Activated T-helper 1 cell treated with anti-CD3 and anti-CD28 coated beads, Interleukin-12 subunit alpha, Interleukin-12 subunit beta, Interleukin-2, Interleukin-4 antibody, amounts not matched to agents 30 ng/mL and 10 ng/mL and 1 ng/mL, durations not matched to agents 14 hours and 24 hours and 36 hours (primary cell): ENCODE results near the gene DNAJC1. TPM values are rescaled to one million over a fixed set of nuclear protein-coding genes. Genes with fewer than 3 reads are reported as not detected.

ENCODE experiments used
- DNase-seq: peaks from one replicate; pipeline ENCODE4 v3.0.0; 2021; ENCODE audit warnings: low spot score
- H3K27ac Mint-ChIP-seq: one replicate; pipeline ENCODE4 v1.8.0; 2021; ENCODE audit warnings: mild to moderate bottlenecking, mixed read lengths
- H3K27me3 Mint-ChIP-seq: one replicate; pipeline ENCODE4 v1.8.0; 2022; ENCODE audit warnings: mild to moderate bottlenecking, moderate library complexity, mixed read lengths; ENCODE audit not compliant: insufficient read depth
- H3K36me3 Mint-ChIP-seq: one replicate; pipeline ENCODE4 v1.8.0; 2021; ENCODE audit warnings: low read depth, mixed read lengths
- H3K4me1 Mint-ChIP-seq: one replicate; pipeline ENCODE4 v1.8.0; 2021; ENCODE audit warnings: low read depth, mixed read lengths
- H3K4me3 Mint-ChIP-seq: one replicate; pipeline ENCODE4 v1.8.0; 2021; ENCODE audit warnings: mild to moderate bottlenecking, moderate library complexity, mixed read lengths
- H3K9me3 Mint-ChIP-seq: one replicate; pipeline ENCODE4 v1.8.0; 2021; ENCODE audit warnings: mixed read lengths
- intact Hi-C: fragments of 100-400 bp; cut with micrococcal nuclease; formaldehyde crosslinking; loops from one replicate; pipeline ENCODE4 v1.15.1; 2024
- total RNA-seq: library from RNA; stranded (reverse); gene quantifications from 2 replicates; pipeline ENCODE4 v1.2.3, GENCODE V29; 2022

Gene DNAJC1
- total RNA-seq, 1 donor from 2014 or later = 26.2 TPM

DNA sequence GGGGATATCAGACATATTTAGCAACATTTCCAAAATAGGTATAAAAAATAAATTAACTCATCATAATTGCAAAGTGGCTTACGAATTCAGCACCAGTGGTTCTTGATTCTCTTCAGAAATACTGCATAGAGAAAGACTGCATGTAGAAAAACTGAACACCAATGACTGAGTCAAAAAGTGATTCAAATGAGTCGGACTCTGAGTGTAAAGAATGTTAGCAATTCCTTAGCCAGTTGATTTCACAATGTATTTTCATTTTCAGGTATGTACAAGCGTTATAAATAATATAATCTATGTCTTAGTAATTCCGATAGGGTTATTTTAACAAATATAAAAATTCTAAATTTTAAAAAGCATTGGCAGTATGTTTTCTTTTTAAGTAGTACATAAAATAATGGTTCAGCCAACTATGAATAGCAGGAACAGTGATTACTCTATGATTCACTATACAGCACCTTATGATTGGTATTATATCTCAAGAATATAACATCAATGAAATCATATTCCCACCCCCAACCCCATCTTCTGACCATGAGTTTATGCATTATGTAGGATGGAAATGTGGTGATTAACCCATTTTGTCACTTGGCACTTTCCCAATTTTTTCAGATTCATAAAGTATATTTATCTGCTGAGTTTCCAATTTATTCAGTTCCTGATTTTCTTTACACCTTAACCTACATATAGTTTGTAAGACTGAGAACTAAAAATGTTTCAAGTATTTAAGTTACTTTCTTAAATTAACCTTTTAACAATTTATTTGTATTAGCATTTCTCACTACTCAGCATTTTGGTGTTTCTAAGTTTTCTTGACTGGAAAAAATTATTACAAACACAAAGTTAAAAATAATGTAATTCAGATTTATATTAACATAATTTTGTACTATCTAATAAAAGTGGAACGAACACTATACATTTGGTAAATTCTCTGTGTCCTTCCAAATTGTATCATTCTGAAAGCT, 33.9 kb downstream of the DNAJC1 start:
- Mint-ChIP-seq H3K36me3 (peaks cover 2% of the 10 kb centered on the region), H3K4me1 (no peaks in the 10 kb centered on the region), H3K27me3 (no peaks in the 10 kb centered on the region), H3K9me3 (peaks cover 5% of the 10 kb centered on the region), H3K4me3 (no peak overlapping the region), H3K27ac (no peak overlapping the region)
- intact Hi-C loops = no loop called here
- no peak for DNase-seq

GRCh38 chr10:21964983-21965665, 38.4 kb downstream of the DNAJC1 start:
- intact Hi-C loops = no loop called here
- no peak overlapping the region for H3K27ac Mint-ChIP-seq
- H3K36me3 Mint-ChIP-seq = peaks cover 2% of the 10 kb centered on the region
- peaks cover 5% of the 10 kb centered on the region for H3K9me3 Mint-ChIP-seq
- H3K4me1 Mint-ChIP-seq = peaks cover 7% of the 10 kb centered on the region
- H3K27me3 Mint-ChIP-seq = no peaks in the 10 kb centered on the region
- H3K4me3 Mint-ChIP-seq = no peak overlapping the region
- no peak for DNase-seq

GRCh38 chr10:21962358-21962757, 41.2 kb downstream of the DNAJC1 start:
- intact Hi-C loops = no loop called here
- Mint-ChIP-seq H3K27me3 (peaks cover 2% of the 10 kb centered on the region), H3K4me1 (peaks cover 11% of the 10 kb centered on the region), H3K4me3 (no peak overlapping the region), H3K27ac (no peak overlapping the region), H3K36me3 (peaks cover 4% of the 10 kb centered on the region), H3K9me3 (peaks cover 5% of the 10 kb centered on the region)
- DNase-seq = no peak

- Mint-ChIP-seq H3K27ac (no peak overlapping the region), H3K36me3 (peaks cover 3% of the 10 kb centered on the region), H3K27me3 (peaks cover 2% of the 10 kb centered on the region), H3K9me3 (peaks cover 5% of the 10 kb centered on the region), H3K4me1 (peaks cover 11% of the 10 kb centered on the region), H3K4me3 (no peak overlapping the region)
- intact Hi-C loops = no loop called here
- DNase-seq = no peak
Measured at GRCh38 chr10:21961847-21962246, 41.7 kb downstream of the DNAJC1 start.

- Mint-ChIP-seq H3K4me1 (peaks cover 11% of the 10 kb centered on the region), H3K9me3 (peaks cover 4% of the 10 kb centered on the region), H3K4me3 (no peak overlapping the region), H3K27ac (no peak overlapping the region), H3K27me3 (peaks cover 2% of the 10 kb centered on the region), H3K36me3 (peaks cover 3% of the 10 kb centered on the region)
- intact Hi-C loops = no loop called here
- DNase-seq = no peak
Measured at GRCh38 chr10:21959998-21960397, 43.5 kb downstream of the DNAJC1 start.

DNA sequence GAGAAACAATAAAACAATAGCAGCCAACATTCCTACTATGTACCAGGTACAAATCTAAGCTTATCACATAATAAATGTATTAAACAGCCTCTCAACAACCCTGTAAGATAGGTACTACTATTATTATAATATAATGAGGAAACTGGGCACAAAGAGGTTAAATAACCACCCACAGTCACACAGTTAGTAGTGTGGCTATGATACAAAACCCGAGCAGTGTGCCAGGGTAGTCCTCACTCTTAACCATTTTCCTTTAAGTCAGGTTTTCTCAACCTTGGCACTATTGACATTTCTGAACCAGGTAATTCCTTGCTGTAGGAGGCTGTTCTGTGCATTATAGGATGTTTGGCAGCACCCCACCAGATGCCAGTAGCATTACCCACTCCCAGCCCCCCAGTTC, 48.8 kb downstream of the DNAJC1 start:
- H3K4me1 Mint-ChIP-seq = peaks cover 6% of the 10 kb centered on the region
- peaks cover 2% of the 10 kb centered on the region for H3K27me3 Mint-ChIP-seq
- peaks cover under 1% of the 10 kb centered on the region for H3K36me3 Mint-ChIP-seq
- no peak overlapping the region for H3K27ac Mint-ChIP-seq
- no peak for DNase-seq
- H3K9me3 Mint-ChIP-seq = no peaks in the 10 kb centered on the region
- H3K4me3 Mint-ChIP-seq = no peak overlapping the region
- intact Hi-C loops = loop anchor here (5.0 kb wide), 1 partner anchor 222 kb away; no protein-coding TSS in a partner anchor

GRCh38 chr10:21954132-21954531, 49.4 kb downstream of the DNAJC1 start:
- Mint-ChIP-seq H3K4me3 (no peak overlapping the region), H3K9me3 (no peaks in the 10 kb centered on the region), H3K27ac (no peak overlapping the region), H3K36me3 (no peaks in the 10 kb centered on the region), H3K27me3 (peaks cover 2% of the 10 kb centered on the region), H3K4me1 (peaks cover 6% of the 10 kb centered on the region)
- intact Hi-C loops = loop anchor here (5.0 kb wide), 1 partner anchor 222 kb away; no protein-coding TSS in a partner anchor
- DNase-seq = no peak

DNA sequence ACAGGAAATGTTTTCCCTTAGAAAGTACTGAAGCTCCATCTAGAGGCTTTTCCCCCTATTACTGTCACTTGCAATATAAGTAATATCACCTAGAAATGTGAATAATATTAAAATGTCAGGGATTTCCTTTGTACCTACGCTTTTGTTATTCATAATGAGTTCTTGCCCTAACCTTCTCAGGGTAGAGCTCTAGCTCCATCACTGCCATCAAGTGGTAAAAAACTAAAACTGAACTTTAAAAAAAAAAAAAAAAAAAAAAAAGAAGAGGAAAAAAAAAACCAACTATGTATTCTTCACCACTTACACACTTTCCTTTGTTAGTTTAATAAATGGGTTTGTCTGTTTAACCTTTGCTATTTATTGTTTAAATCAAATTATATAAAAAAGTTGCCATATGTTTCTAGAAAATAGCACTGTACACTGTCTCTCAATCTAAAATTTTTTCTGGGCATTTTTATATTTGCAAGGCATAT, 49.9 kb downstream of the DNAJC1 start:
- no peaks in the 10 kb centered on the region for H3K9me3 Mint-ChIP-seq
- peaks cover 2% of the 10 kb centered on the region for H3K27me3 Mint-ChIP-seq
- intact Hi-C loops = loop anchor here (1.0 to 5.0 kb wide), 6 partner anchors 221 to 875 kb away; partner anchors contain the start of gene MLLT10
- DNase-seq = no peak
- H3K36me3 Mint-ChIP-seq = no peaks in the 10 kb centered on the region
- H3K4me3 Mint-ChIP-seq = no peak overlapping the region
- no peak overlapping the region for H3K27ac Mint-ChIP-seq
- H3K4me1 Mint-ChIP-seq = peaks cover 6% of the 10 kb centered on the region

- Mint-ChIP-seq H3K27ac (no peak overlapping the region), H3K4me1 (peaks cover 6% of the 10 kb centered on the region), H3K36me3 (no peaks in the 10 kb centered on the region), H3K9me3 (no peaks in the 10 kb centered on the region), H3K27me3 (no peaks in the 10 kb centered on the region), H3K4me3 (no peak overlapping the region)
- intact Hi-C loops = loop anchor here (5.0 kb wide), 1 partner anchor 218 kb away; no protein-coding TSS in a partner anchor
- DNase-seq = no peak
Measured at GRCh38 chr10:21950566-21950965, 53.0 kb downstream of the DNAJC1 start.

DNA sequence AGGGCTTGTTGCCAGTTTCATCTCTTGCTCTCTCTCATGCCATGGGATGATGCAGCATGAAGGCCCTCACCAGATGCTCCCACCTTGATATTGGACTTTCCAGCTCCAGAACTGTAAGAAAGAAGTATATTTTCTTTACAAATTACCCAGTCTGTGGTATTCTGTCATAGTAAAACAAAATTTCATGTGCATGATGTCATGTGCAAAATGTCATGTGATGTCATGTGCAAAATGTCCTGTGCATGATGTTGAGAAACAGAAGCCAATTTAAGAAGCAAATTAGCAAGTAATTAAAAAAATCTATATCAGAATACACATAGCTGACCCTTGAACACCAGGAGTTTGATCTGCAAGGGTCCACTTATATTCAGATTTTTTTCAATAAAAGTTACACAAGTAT, 56.6 kb downstream of the DNAJC1 start:
- no peaks in the 10 kb centered on the region for H3K27me3 Mint-ChIP-seq
- H3K27ac Mint-ChIP-seq = no peak overlapping the region
- intact Hi-C loops = no loop called here
- H3K4me3 Mint-ChIP-seq = no peak overlapping the region
- no peak for DNase-seq
- no peaks in the 10 kb centered on the region for H3K36me3 Mint-ChIP-seq
- peaks cover 22% of the 10 kb centered on the region for H3K4me1 Mint-ChIP-seq
- H3K9me3 Mint-ChIP-seq = no peaks in the 10 kb centered on the region

DNA sequence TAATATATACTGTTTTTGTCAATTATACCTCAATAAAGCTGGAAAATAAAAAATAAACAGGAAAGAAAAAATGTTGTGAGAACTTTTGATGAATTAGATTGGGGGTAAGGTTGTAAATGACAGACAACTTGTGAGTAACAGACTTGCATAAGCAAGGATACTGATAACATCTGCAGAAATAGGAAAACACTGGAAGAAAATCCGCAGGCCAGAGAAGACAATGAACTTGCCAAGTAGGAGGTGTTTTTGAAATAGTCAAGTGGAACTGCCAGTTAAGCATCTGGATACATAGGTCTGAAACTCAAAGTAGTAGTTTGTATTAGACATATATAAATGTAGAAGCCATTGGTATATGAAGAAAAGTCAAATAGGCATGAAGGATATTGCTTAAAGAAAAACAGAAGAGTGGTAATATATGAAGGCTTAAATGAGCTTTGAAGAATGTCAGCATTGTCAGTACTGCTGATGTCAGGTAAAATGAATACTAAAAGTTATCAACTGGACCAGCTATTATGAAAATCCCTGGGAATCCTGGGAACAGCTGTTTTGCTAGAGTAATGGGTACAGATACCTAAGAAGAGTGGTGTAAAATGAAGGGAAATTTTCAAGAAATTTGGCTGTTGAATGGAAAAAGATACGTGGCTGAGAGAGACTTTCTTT, 58.7 kb downstream of the DNAJC1 start:
- H3K9me3 Mint-ChIP-seq = no peaks in the 10 kb centered on the region
- H3K4me3 Mint-ChIP-seq = no peak overlapping the region
- peaks cover 22% of the 10 kb centered on the region for H3K4me1 Mint-ChIP-seq
- intact Hi-C loops = no loop called here
- no peak for DNase-seq
- no peak overlapping the region for H3K27ac Mint-ChIP-seq
- H3K36me3 Mint-ChIP-seq = no peaks in the 10 kb centered on the region
- H3K27me3 Mint-ChIP-seq = no peaks in the 10 kb centered on the region

DNA sequence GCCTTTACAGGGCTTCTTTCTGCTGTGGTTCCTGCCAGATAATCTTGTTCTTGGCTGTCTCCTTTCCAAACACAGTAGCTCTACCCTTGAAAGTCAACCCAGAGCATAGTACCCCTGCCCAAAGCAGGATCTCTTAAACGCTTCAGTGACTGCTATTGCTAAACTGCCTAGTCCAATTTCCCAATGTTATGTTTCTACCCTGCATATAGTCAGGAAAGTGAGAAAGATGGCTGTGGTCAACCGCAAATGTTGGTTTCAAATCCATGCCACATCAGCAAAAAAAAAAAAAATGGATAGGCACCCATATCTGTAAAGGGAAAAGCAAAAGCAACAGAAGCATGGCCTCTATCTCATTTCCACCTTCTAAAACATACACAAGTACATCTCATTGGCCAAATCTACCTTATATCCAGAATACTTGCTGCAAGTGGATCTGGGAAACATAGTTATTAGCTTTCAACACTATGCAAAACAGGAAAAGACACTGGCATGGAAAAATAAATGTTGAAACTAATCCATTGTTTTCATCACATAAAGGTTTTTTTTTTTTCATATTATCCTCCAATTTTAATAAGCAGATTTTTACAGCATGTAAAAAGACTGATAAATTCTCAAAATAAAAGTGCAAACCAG, 59.8 kb downstream of the DNAJC1 start:
- Mint-ChIP-seq H3K4me3 (no peak overlapping the region), H3K36me3 (peaks cover 3% of the 10 kb centered on the region), H3K27ac (no peak overlapping the region), H3K4me1 (peaks cover 22% of the 10 kb centered on the region), H3K9me3 (no peaks in the 10 kb centered on the region), H3K27me3 (no peaks in the 10 kb centered on the region)
- DNase-seq = no peak
- intact Hi-C loops = no loop called here
